ENCODE measurements around the gene FAM184A. TPM values are rescaled to one million over a fixed set of nuclear protein-coding genes. Genes with fewer than 3 reads are reported as not detected.

Gene FAM184A
- total and polyA plus RNA-seq, 2 donors (not counting 3 experiments of a cell fraction or from before 2014, with no cell fraction given) = 0.04 to 0.84 TPM

- Histone ChIP-seq H3K4me1 (ENCODE audit: control insufficient read depth, extremely low read depth, insufficient read depth, low read length) (peaks cover 21% of the 10 kb centered on the region), H3K27me3 (ENCODE audit: control insufficient read depth in 2 of 2, insufficient read depth in 2 of 2, low read length in 2 of 2) (peaks cover 16 to 26% of the 10 kb centered on the region in 2 experiments), H3K4me3 (replicated peaks in 1 of 3; ENCODE audit: insufficient read depth in 1 of 3, low read depth in 1 of 3, low read length in 3 of 3) (no peak overlapping the region), H3K9me1 (replicated peaks; ENCODE audit: control insufficient read depth, extremely low read depth, insufficient read depth, low read length) (no peaks in the 10 kb centered on the region), H3K9me3 (replicated peaks; ENCODE audit: control insufficient read depth, insufficient read depth, low read length) (no peaks in the 10 kb centered on the region), H3K27ac (ENCODE audit: insufficient read depth, low read depth, low read length) (no peak overlapping the region), H4K20me1 (replicated peaks; ENCODE audit: control insufficient read depth, extremely low read depth, insufficient read depth, low read length) (no peaks in the 10 kb centered on the region), H3K79me2 (ENCODE audit: control insufficient read depth, insufficient read depth, low read length) (no peaks in the 10 kb centered on the region), H3K4me2 (ENCODE audit: insufficient read depth, low read length) (no peak overlapping the region), H3K36me3 (ENCODE audit: control insufficient read depth in 2 of 2, extremely low read depth in 1 of 2, insufficient read depth in 2 of 2, low read length in 2 of 2) (no peaks in the 10 kb centered on the region), H2AFZ (ENCODE audit: low read depth, low read length) (no peak overlapping the region), H3K9ac (replicated peaks; ENCODE audit: extremely low read depth, insufficient read depth, low read length) (no peak overlapping the region)
- no TSS peak for BruUV-seq (replicated peaks)
- TF ChIP-seq FOS (IDR thresholded peaks at IDR 0.05; ENCODE audit: borderline replicate concordance, insufficient read depth, low read length) (no peak), GATA2 (IDR thresholded peaks at IDR 0.05; ENCODE audit: insufficient read depth, insufficient read length, low read depth, low read length) (no peak), POLR2A (IDR thresholded peaks at IDR 0.05; ENCODE audit: low read depth, low read length) (no peak), MYC (IDR thresholded peaks at IDR 0.05; ENCODE audit: low read depth, low read length) (no peak), JUN (IDR thresholded peaks at IDR 0.05; ENCODE audit: borderline replicate concordance, insufficient read depth, insufficient read length, low read depth) (no peak), EZH2 (IDR thresholded peaks at IDR 0.05; ENCODE audit: borderline replicate concordance, low read depth, low read length, severe bottlenecking) (no peak)
- TF ChIP-seq, protein P1, sequence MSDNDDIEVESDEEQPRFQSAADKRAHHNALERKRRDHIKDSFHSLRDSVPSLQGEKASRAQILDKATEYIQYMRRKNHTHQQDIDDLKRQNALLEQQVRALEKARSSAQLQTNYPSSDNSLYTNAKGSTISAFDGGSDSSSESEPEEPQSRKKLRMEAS (IDR thresholded peaks at IDR 0.05; ENCODE audit: insufficient read depth, insufficient read length) = no peak
- TF ChIP-seq, protein P2, sequence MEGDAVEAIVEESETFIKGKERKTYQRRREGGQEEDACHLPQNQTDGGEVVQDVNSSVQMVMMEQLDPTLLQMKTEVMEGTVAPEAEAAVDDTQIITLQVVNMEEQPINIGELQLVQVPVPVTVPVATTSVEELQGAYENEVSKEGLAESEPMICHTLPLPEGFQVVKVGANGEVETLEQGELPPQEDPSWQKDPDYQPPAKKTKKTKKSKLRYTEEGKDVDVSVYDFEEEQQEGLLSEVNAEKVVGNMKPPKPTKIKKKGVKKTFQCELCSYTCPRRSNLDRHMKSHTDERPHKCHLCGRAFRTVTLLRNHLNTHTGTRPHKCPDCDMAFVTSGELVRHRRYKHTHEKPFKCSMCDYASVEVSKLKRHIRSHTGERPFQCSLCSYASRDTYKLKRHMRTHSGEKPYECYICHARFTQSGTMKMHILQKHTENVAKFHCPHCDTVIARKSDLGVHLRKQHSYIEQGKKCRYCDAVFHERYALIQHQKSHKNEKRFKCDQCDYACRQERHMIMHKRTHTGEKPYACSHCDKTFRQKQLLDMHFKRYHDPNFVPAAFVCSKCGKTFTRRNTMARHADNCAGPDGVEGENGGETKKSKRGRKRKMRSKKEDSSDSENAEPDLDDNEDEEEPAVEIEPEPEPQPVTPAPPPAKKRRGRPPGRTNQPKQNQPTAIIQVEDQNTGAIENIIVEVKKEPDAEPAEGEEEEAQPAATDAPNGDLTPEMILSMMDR (IDR thresholded peaks at IDR 0.05; ENCODE audit: extremely low read depth in 1 of 2, insufficient read depth in 1 of 2, low read depth in 1 of 2, low read length in 2 of 2) = no peak
- dilution Hi-C loops (cut with MboI; ENCODE audit: extremely low pct_ligation_motif_present, low sequenced_read_pairs) = no loop called here
- DNase-seq (ENCODE audit: low read depth, low spot score) (no peak), FAIRE-seq (no peak)
- ChIA-PET POLR2A (no interaction called here), CTCF (interaction anchor here (0.8 kb wide), 1 partner anchor 53 kb away, joined by 4 read pairs; no protein-coding TSS in a partner anchor)
- intact Hi-C loops (cut with micrococcal nuclease) = no loop called here
Measured at GRCh38 chr6:119076576-119077390, 1.7 kb downstream of the FAM184A start.

Data from endothelial cell of umbilical vein (primary cell).